Stimulated activated naive CD8-positive, alpha-beta T cell treated with anti-CD3 and anti-CD28 coated beads, Interleukin-15, amount 100 ng/mL, for 72 hours (primary cell): Measurements from ENCODE around the gene SMTNL2.

Experiments used
- ATAC-seq: fragments of 150-1000 bp; cut with Tn5 transposase; 2 replicates; pipeline ENCODE4 v1.10.0; 2021; ENCODE audit warnings: mild to moderate bottlenecking, moderate library complexity
- DNase-seq, 2 donors: peaks; one replicate each; pipeline ENCODE4 v3.0.0; 2021 to 2022
- H3K27ac Mint-ChIP-seq, 2 donors: one replicate each; pipeline ENCODE4 v1.8.0; 2022; ENCODE audit warnings: mild to moderate bottlenecking in 2 of 2, mixed read lengths in 2 of 2, moderate library complexity in 2 of 2
- H3K27me3 Mint-ChIP-seq: one replicate; pipeline ENCODE4 v1.8.0; 2022; ENCODE audit warnings: mixed read lengths
- H3K4me1 Mint-ChIP-seq: one replicate; pipeline ENCODE4 v1.8.0; 2022; ENCODE audit warnings: mild to moderate bottlenecking, mixed read lengths
- H3K4me3 Mint-ChIP-seq, 2 donors: one replicate each; pipeline ENCODE4 v1.8.0; 2022; ENCODE audit warnings: mild to moderate bottlenecking in 2 of 2, mixed read lengths in 2 of 2, moderate library complexity in 1 of 2
- H3K9me3 Mint-ChIP-seq, 2 donors: one replicate each; pipeline ENCODE4 v1.8.0; 2022; ENCODE audit warnings: mixed read lengths in 2 of 2

The SMTNL2 gene

GRCh38 chr17:4553669-4554068, 30.7 kb upstream of the SMTNL2 start:
- H3K4me1 Mint-ChIP-seq, result peaks cover 47% of the 10 kb centered on the region

DNA sequence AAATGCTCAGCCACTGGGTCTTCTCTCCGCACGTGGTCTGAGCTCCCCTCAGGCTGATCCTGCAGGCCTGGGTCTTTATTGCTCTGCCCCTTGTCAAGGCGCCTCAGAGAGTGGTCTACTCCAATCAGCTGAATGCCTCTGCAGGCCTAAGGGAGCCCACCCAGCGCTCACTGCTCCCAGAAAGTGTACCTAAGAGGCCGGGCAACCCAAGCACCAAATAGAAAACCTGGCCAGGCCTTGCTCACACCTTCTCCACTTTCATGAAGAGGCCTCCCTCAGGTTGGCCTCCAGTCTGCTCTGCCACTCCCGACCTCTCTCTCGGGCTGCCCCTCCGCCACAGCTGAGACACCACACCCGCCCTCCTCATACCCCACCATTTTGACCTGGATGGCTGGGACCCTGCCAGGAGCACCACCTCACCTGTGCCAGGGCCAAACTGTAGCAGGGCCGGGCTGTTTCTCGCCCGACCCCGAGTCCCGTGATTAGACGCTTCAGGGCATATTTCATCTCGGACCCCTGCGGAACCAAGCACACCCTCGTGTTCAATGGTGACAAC, 29.8 kb upstream of the SMTNL2 start:
- Mint-ChIP-seq H3K27me3 (no peaks in the 10 kb centered on the region), H3K9me3 (no peaks in the 10 kb centered on the region), H3K4me1 (peaks cover 47% of the 10 kb centered on the region), H3K27ac (peak overlapping the region; percentile 97 to 99), H3K4me3 (peak overlapping the region; percentile 88 to 91)
- no peak for DNase-seq
- ATAC-seq, result peak; percentile 17

More at GRCh38 chr17:4553669-4554068, 30.7 kb upstream of the SMTNL2 start:
- peak overlapping the region; percentile 88 to 91 for H3K4me3 Mint-ChIP-seq
- no peak for ATAC-seq
- H3K27me3 Mint-ChIP-seq, result no peaks in the 10 kb centered on the region
- H3K27ac Mint-ChIP-seq, result peak overlapping the region; percentile 27 to 99
- no peak for DNase-seq
- H3K9me3 Mint-ChIP-seq, result no peaks in the 10 kb centered on the region

GRCh38 chr17:4554997-4555799, 29.1 kb upstream of the SMTNL2 start, which contains the start of gene MYBBP1A:
TSS of gene MYBBP1A (minus strand) at chr17:4555384. CDS start at chr17:4555324, 60 bp downstream.
- Mint-ChIP-seq H3K27ac (peak within 1 kb of the TSS; percentile 97 to 99), H3K4me1 (peaks cover 47% of the 10 kb centered on the region), H3K4me3 (peak within 1 kb of the TSS; percentile 88 to 91), H3K9me3 (no peaks in the 10 kb centered on the region), H3K27me3 (no peaks in the 10 kb centered on the region)
- ATAC-seq, result peak; percentile 95
- peak; percentile 92 to 96 for DNase-seq

GRCh38 chr17:4555873-4556759, 28.2 kb upstream of the SMTNL2 start:
- DNase-seq (no peak), ATAC-seq (no peak)
- no peaks in the 10 kb centered on the region for H3K9me3 Mint-ChIP-seq
- peak overlapping the region; percentile 97 to 99 for H3K27ac Mint-ChIP-seq
- H3K4me1 Mint-ChIP-seq, result peaks cover 42% of the 10 kb centered on the region
- H3K27me3 Mint-ChIP-seq, result no peaks in the 10 kb centered on the region
- peak overlapping the region; percentile 88 to 91 for H3K4me3 Mint-ChIP-seq

GRCh38 chr17:4556996-4557395, 27.3 kb upstream of the SMTNL2 start:
- H3K9me3 Mint-ChIP-seq, result no peaks in the 10 kb centered on the region
- DNase-seq, result no peak
- H3K4me1 Mint-ChIP-seq, result peaks cover 44% of the 10 kb centered on the region
- no peaks in the 10 kb centered on the region for H3K27me3 Mint-ChIP-seq
- H3K4me3 Mint-ChIP-seq, result no peak overlapping the region
- ATAC-seq, result no peak
- H3K27ac Mint-ChIP-seq, result no peak overlapping the region

DNA sequence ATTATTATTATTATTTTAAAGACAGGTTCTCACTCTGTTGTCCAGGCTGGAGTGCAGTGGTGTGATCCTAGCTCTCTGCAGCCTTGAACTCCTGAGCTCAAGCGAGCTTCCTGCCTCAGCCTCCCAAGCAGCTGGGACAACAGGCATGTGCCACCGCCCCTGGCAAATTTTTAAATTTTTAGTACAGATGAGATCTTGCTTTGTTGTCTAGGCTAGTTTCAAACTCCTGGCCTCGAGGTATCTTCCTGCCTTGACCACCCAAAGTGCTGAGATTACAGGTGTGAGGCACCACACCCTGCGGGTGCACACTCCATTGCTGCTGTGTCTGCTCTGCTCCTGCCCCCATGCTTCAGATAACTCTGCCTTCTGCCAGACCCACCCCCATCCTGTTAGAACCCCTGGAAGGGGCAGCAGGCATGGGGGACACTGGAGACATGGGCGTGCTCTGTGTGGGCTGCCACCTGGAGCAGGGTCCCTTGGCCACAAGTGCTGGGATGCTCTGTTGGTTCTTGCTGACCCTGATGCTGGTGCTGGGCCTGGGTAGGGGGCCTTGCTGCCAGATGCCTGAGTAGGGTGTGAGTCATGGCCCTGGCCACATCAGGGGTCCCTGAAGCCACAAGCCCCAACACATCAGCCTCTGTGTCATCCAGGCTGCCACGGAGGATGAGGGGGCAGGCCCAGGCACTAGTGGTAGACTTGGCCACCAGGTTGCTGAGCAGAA, 26.5 kb upstream of the SMTNL2 start:
- ATAC-seq (no peak), DNase-seq (no peak)
- Mint-ChIP-seq H3K4me1 (peaks cover 52% of the 10 kb centered on the region), H3K4me3 (no peak overlapping the region), H3K27ac (peak overlapping the region; percentile 67 to 86), H3K27me3 (no peaks in the 10 kb centered on the region), H3K9me3 (no peaks in the 10 kb centered on the region)

GRCh38 chr17:4558347-4558971, 25.9 kb upstream of the SMTNL2 start:
- Mint-ChIP-seq H3K9me3 (no peaks in the 10 kb centered on the region), H3K4me1 (peaks cover 55% of the 10 kb centered on the region), H3K27me3 (no peaks in the 10 kb centered on the region), H3K27ac (peak overlapping the region in 1 of 2 donors; percentile 67), H3K4me3 (no peak overlapping the region)
- DNase-seq (no peak), ATAC-seq (no peak)

DNA sequence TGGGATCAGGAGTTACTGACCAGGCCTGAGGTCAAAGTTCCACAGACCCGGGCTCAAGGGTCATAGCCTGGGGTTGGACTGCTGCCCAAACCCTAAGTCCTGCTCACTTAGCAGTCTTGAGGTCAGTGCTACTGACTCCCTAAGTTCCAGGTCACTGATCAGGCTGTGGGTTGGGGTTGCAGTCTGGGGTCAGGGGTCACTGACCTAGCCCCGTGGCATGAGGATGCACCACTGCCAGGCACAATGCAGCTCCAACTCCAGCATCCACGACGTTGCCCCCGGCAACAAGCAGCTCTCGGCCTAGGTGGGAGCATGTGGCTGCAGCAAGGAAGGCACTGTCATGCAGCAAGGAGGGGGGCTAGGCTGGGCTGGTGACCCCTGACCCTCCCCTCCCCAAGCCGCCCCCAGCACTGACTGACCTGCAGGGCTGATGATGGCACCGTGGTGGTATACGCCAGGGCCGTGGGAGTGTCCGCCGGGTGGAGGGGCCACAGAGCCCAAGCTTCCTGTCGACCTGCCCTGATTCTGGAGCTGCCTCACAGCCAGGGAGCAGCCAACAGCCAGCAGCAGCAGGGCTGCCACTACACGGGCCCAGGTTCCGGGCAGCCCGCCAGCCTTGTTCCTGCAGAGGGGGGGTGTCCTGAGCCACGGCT, 25.1 kb upstream of the SMTNL2 start:
- Mint-ChIP-seq H3K27ac (no peak overlapping the region), H3K27me3 (no peaks in the 10 kb centered on the region), H3K4me3 (no peak overlapping the region), H3K9me3 (no peaks in the 10 kb centered on the region), H3K4me1 (peaks cover 53% of the 10 kb centered on the region)
- ATAC-seq (no peak), DNase-seq (no peak)

GRCh38 chr17:4559966-4560365, 24.4 kb upstream of the SMTNL2 start:
- DNase-seq, result no peak
- H3K4me1 Mint-ChIP-seq, result peaks cover 46% of the 10 kb centered on the region
- H3K27me3 Mint-ChIP-seq, result no peaks in the 10 kb centered on the region
- no peak overlapping the region for H3K4me3 Mint-ChIP-seq
- H3K9me3 Mint-ChIP-seq, result no peaks in the 10 kb centered on the region
- no peak for ATAC-seq
- H3K27ac Mint-ChIP-seq, result no peak overlapping the region

DNA sequence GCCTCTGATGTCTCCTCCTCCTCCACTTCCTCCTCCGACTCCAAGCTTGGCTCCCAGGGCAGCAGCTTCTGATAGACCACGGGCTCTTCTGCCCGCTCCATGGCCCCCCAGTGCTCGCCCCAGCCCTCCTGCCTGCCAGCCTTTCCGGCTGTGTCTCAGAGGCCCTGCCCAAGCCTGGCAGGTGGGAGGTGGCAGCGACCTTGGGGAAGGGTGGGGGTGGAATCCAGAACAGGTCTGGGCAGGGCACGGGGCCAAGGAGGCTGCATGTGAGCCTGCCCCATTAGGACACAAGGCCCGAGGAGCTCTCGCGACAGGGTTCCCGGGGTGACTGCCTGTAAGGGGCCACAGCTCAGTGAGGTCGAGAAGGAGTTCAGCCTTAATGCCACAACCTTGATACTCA, 23.9 kb upstream of the SMTNL2 start, which contains the start of gene GGT6:
TSS of gene GGT6 (minus strand) at position 157 of the 400 bp plus-strand sequence. CDS start at position 101, 56 bp downstream.
- Mint-ChIP-seq H3K4me3 (no peak within 1 kb of the TSS), H3K27me3 (no peaks in the 10 kb centered on the region), H3K4me1 (peaks cover 48% of the 10 kb centered on the region), H3K27ac (no peak within 1 kb of the TSS), H3K9me3 (no peaks in the 10 kb centered on the region)
- DNase-seq (no peak), ATAC-seq (no peak)

DNA sequence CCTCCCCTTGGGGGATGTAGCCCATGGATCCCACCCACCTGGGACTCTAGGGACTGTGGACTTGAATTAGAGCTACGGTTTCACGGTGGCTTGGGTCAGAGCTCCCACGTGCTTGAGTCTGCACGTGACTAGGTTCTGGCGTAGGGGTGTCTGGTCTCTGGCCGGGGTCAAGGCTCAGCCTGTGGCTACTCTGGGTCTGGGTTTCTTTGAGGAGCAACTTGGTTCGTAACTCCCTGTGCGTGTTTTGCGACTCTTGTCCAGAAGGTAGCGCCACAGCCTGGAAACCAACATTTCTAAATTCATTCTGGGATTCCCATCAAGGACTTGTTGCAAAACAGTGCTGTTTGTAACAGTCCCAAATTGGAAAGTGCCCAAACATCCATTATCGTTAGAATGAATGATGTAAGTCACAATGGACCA, 23.5 kb upstream of the SMTNL2 start:
- no peak for ATAC-seq
- Mint-ChIP-seq H3K9me3 (no peaks in the 10 kb centered on the region), H3K27ac (no peak overlapping the region), H3K27me3 (no peaks in the 10 kb centered on the region), H3K4me3 (no peak overlapping the region), H3K4me1 (peaks cover 48% of the 10 kb centered on the region)
- no peak for DNase-seq

- DNase-seq (no peak), ATAC-seq (peak; percentile 16)
- peak overlapping the region; percentile 56 to 63 for H3K4me3 Mint-ChIP-seq
These were observed 22.0 kb upstream of the SMTNL2 start for GRCh38 chr17:4562015-4562969.

More at GRCh38 chr17:4562015-4562969, 22.0 kb upstream of the SMTNL2 start:
- Mint-ChIP-seq H3K4me1 (peaks cover 50% of the 10 kb centered on the region), H3K27ac (peak overlapping the region; percentile 30 to 97), H3K27me3 (peaks cover 8% of the 10 kb centered on the region), H3K9me3 (no peaks in the 10 kb centered on the region)
